ENCODE data around the gene CTDNEP1.
"Not testable (repeated sequence)": the region's sequence is repeated elsewhere in the genome, so short reads cannot be mapped to it uniquely, and the experiment has no call there.

The CTDNEP1 gene

GRCh38 chr17:7252176-7253043 lies 876 bp upstream of the CTDNEP1 start, which contains the start of gene ELP5:
Gene ELP5, plus strand, starts transcription at chr17:7252215. Its CDS starts 336 bp downstream, at chr17:7252551.
- DNase-seq (ENCODE audit: low spot score): peak; percentile 91
- TF ChIP-seq, protein P1, sequence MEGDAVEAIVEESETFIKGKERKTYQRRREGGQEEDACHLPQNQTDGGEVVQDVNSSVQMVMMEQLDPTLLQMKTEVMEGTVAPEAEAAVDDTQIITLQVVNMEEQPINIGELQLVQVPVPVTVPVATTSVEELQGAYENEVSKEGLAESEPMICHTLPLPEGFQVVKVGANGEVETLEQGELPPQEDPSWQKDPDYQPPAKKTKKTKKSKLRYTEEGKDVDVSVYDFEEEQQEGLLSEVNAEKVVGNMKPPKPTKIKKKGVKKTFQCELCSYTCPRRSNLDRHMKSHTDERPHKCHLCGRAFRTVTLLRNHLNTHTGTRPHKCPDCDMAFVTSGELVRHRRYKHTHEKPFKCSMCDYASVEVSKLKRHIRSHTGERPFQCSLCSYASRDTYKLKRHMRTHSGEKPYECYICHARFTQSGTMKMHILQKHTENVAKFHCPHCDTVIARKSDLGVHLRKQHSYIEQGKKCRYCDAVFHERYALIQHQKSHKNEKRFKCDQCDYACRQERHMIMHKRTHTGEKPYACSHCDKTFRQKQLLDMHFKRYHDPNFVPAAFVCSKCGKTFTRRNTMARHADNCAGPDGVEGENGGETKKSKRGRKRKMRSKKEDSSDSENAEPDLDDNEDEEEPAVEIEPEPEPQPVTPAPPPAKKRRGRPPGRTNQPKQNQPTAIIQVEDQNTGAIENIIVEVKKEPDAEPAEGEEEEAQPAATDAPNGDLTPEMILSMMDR (IDR thresholded peaks at IDR 0.05; ENCODE audit: extremely low read depth, missing control alignments): peak; percentile 16

- TF ChIP-seq, protein P1 (IDR thresholded peaks at IDR 0.05; ENCODE audit: extremely low read depth, missing control alignments): no peak
- no peak for DNase-seq (ENCODE audit: low spot score)
Measured at GRCh38 chr17:7250695-7251627, 573 bp downstream of the CTDNEP1 start.

DNA sequence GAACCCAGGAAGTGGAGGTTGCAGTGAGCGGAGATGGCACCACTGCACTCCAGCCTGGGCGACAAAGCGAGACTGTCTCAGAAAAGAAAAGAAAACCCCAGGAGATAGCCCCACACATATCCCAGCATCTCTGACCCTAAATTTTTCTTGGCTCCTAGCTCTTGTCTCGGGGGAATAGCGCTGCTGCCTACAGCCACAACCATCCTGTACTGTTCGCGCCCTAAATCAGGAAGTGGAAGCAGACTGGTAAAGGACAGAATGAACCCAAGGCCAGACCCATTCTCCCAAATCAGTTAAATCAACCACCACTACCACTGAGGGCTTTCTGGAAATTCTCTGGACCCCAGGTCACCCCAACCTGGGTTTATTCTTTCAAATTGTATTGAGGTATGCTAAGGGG lies 1.7 kb downstream of the CTDNEP1 start:
- TF ChIP-seq, protein P1 (IDR thresholded peaks at IDR 0.05; ENCODE audit: extremely low read depth, missing control alignments): no peak
- DNase-seq (ENCODE audit: low spot score): no peak

DNA sequence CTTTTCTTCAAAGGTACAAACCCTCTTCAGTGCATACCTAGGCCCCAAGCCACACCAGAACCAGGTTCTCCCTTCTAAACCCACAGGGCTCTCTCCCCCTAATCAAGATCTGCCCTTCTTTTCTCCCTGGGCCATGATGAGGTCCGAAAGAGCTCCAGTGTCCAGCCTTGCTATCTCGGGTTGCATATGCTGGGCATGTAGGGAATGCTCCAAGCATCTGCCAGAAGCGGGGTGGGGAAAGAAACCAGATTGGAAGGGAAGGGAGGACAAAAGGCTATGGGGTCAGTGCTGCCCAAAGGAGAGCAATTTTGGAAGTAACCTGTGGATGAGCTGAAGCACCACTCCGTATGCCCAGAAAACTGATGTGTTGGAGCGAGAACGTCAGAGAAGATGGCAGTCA lies 2.3 kb downstream of the CTDNEP1 start:
- TF ChIP-seq, protein P1 (IDR thresholded peaks at IDR 0.05; ENCODE audit: extremely low read depth, missing control alignments): no peak
- DNase-seq (ENCODE audit: low spot score): no peak

DNA sequence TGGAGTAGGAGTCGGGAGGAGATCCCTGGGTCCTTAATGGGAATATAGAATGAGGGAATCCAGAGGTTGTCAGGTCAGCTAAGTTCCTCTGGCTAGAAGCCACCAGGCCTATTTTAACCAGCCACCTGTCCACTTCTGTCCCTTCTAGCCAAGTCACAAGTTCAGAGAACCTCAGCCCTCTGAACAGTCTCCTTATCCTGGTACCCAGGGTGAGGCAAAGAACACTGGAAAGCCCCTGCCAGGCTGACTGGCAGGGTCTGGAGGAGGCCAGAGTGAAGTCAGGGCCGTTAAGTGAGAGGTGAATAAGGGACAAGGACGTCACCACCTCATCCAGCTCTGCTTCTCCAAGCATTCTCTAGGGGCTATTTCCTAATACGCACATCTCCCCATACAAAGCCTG lies 2.7 kb downstream of the CTDNEP1 start:
- no peak for DNase-seq (ENCODE audit: low spot score)
- TF ChIP-seq, protein P1 (IDR thresholded peaks at IDR 0.05; ENCODE audit: extremely low read depth, missing control alignments): no peak

DNA sequence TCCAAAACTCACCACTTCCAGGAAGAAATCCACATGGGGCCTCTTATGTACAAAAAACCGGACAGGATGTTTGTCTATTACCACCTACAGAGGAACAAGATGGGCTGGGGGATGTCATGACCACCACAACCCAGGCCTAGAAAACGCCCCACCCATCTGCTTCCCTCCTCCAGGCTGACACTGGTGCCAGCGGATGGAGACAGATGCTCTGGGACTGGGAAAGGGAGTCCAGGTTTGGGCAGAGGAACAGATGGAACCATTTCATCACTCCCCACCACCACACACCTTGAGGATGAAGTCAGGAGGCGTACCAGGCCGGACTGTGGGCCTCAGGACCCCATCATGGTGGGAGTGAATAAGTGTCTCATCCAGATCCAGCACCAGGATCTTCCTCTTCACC lies 4.8 kb downstream of the CTDNEP1 start:
- TF ChIP-seq, protein P1 (IDR thresholded peaks at IDR 0.05; ENCODE audit: extremely low read depth, missing control alignments): no peak
- no peak for DNase-seq (ENCODE audit: low spot score)

- not testable (repeated sequence) for DNase-seq (ENCODE audit: low spot score)
Measured at GRCh38 chr17:7243838-7244237, 7.7 kb downstream of the CTDNEP1 start.
